ENCODE measurements around the gene BMP15.

Gene BMP15

GRCh38 chrX:50910685-50911176 lies at the start of gene BMP15:
Gene BMP15, plus strand, starts transcription at chrX:50910735. Its CDS starts 49 bp downstream, at chrX:50910784.
- no peak within 1 kb of the TSS for H3K4me3 ChIP-seq (ENCODE audit: control insufficient read depth, low read depth, low read length)
- no peak for TF ChIP-seq CTCF (conservative IDR thresholded peaks at IDR 0.05; ENCODE audit: control insufficient read depth, insufficient read depth, low read depth, low read length)
- DNase-seq (ENCODE audit: low read depth), result no peak

- no peak for DNase-seq (ENCODE audit: low read depth)
- TF ChIP-seq CTCF (conservative IDR thresholded peaks at IDR 0.05; ENCODE audit: control insufficient read depth, insufficient read depth, low read depth, low read length), result no peak
- H3K4me3 ChIP-seq (ENCODE audit: control insufficient read depth, low read depth, low read length), result no peak overlapping the region
These were observed 47.1 kb upstream of the BMP15 start for GRCh38 chrX:50863471-50863870.

- H3K4me3 ChIP-seq (ENCODE audit: control insufficient read depth, low read depth, low read length), result no peak overlapping the region
- DNase-seq (ENCODE audit: low read depth), result no peak
- TF ChIP-seq CTCF (conservative IDR thresholded peaks at IDR 0.05; ENCODE audit: control insufficient read depth, insufficient read depth, low read depth, low read length), result no peak
These were observed 45.2 kb upstream of the BMP15 start for GRCh38 chrX:50865311-50865710.

- TF ChIP-seq CTCF (conservative IDR thresholded peaks at IDR 0.05; ENCODE audit: control insufficient read depth, insufficient read depth, low read depth, low read length), result no peak
- no peak overlapping the region for H3K4me3 ChIP-seq (ENCODE audit: control insufficient read depth, low read depth, low read length)
- DNase-seq (ENCODE audit: low read depth), result no peak
These were observed 38.5 kb upstream of the BMP15 start for GRCh38 chrX:50871922-50872453.

- no peak for DNase-seq (ENCODE audit: low read depth)
- no peak for TF ChIP-seq CTCF (conservative IDR thresholded peaks at IDR 0.05; ENCODE audit: control insufficient read depth, insufficient read depth, low read depth, low read length)
- H3K4me3 ChIP-seq (ENCODE audit: control insufficient read depth, low read depth, low read length), result no peak overlapping the region
These were observed 35.7 kb upstream of the BMP15 start for GRCh38 chrX:50874876-50875275.

GRCh38 chrX:50876551-50876950 lies 34.0 kb upstream of the BMP15 start:
- DNase-seq (ENCODE audit: low read depth), result no peak
- no peak overlapping the region for H3K4me3 ChIP-seq (ENCODE audit: control insufficient read depth, low read depth, low read length)
- TF ChIP-seq CTCF (conservative IDR thresholded peaks at IDR 0.05; ENCODE audit: control insufficient read depth, insufficient read depth, low read depth, low read length), result no peak

GRCh38 chrX:50877310-50877709 lies 33.2 kb upstream of the BMP15 start:
- TF ChIP-seq CTCF (conservative IDR thresholded peaks at IDR 0.05; ENCODE audit: control insufficient read depth, insufficient read depth, low read depth, low read length), result no peak
- no peak overlapping the region for H3K4me3 ChIP-seq (ENCODE audit: control insufficient read depth, low read depth, low read length)
- DNase-seq (ENCODE audit: low read depth), result peak; percentile 42

All from fibroblast of mammary gland (primary cell).